Measurements from ENCODE around the gene STIM1.

DNA sequence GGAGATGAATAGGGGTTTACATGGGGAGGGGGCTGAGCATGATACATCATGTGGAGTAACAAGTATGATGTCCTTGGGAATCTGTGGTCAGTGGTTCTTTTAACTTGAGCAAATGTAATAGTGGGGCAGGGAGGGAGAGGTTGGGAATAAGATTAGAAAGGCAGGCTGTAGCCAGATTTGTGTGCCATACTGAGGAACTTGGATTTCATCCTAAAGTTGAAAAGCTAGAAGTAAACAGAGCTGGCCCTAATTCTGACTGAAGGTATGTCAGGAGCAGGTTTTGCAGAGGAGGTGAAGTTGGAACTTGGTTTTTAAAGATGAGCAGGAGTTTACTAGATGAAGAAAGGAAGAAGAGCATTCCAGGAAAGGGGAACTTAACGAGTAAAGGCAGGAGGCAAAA, 130.8 kb downstream of the STIM1 start:
- TF ChIP-seq RARB (CRISPR knock-in tag; IDR thresholded peaks at IDR 0.05): no peak
- no peak for TF ChIP-seq TOX (CRISPR knock-in tag; IDR thresholded peaks at IDR 0.05; ENCODE audit: borderline replicate concordance)
- no peak for TF ChIP-seq BACH2 (CRISPR knock-in tag; IDR thresholded peaks at IDR 0.05; ENCODE audit: borderline replicate concordance)
- TF ChIP-seq, protein P1, sequence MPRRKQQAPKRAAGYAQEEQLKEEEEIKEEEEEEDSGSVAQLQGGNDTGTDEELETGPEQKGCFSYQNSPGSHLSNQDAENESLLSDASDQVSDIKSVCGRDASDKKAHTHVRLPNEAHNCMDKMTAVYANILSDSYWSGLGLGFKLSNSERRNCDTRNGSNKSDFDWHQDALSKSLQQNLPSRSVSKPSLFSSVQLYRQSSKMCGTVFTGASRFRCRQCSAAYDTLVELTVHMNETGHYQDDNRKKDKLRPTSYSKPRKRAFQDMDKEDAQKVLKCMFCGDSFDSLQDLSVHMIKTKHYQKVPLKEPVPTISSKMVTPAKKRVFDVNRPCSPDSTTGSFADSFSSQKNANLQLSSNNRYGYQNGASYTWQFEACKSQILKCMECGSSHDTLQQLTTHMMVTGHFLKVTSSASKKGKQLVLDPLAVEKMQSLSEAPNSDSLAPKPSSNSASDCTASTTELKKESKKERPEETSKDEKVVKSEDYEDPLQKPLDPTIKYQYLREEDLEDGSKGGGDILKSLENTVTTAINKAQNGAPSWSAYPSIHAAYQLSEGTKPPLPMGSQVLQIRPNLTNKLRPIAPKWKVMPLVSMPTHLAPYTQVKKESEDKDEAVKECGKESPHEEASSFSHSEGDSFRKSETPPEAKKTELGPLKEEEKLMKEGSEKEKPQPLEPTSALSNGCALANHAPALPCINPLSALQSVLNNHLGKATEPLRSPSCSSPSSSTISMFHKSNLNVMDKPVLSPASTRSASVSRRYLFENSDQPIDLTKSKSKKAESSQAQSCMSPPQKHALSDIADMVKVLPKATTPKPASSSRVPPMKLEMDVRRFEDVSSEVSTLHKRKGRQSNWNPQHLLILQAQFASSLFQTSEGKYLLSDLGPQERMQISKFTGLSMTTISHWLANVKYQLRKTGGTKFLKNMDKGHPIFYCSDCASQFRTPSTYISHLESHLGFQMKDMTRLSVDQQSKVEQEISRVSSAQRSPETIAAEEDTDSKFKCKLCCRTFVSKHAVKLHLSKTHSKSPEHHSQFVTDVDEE (CRISPR knock-in tag; IDR thresholded peaks at IDR 0.05): no peak
- no peak for TF ChIP-seq ISL1 (CRISPR knock-in tag; IDR thresholded peaks at IDR 0.05)
- no peak for TF ChIP-seq TCF4 (CRISPR knock-in tag; IDR thresholded peaks at IDR 0.05; ENCODE audit: borderline replicate concordance)
- no peak for TF ChIP-seq ZNF565 (CRISPR knock-in tag; conservative IDR thresholded peaks at IDR 0.05; ENCODE audit: low read depth)
- TF ChIP-seq ESRRG (CRISPR knock-in tag; IDR thresholded peaks at IDR 0.05): no peak

Data from SK-N-SH treated with all-trans-retinoic acid at 6 μM for 48 hours (cell line).